ENCODE measurements around the gene SLC7A1. TPM values are rescaled to one million over a fixed set of nuclear protein-coding genes. Genes with fewer than 3 reads are reported as not detected.
A peak's percentile ranks its signal among the peaks of the same experiment; 100 is the strongest.

SLC7A1 gene
- total RNA-seq, 3 donors from 2014 or later, result 23.8 to 36.0 (median 28.0) TPM

DNA sequence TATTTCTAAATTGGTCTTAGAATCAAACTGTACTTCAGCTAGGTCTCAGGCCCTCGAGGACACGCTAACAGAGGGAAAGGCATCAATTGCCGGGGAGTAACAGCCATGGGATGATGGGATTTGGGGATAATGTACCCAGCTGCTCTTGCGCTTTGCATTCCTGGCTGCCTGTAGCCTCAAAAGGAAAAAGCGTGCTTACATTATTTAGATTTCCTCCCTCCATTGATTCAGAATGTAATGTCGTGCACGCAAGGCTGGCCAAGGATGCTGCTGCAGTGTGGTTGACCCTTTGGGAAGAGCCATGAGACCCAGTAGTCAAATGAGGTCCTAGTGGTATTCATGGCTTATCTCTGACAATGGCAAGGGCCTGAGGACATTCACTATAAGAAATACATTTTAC lies 95.1 kb downstream of the SLC7A1 start:
- no peak for ATAC-seq
- no peak for DNase-seq
- TF ChIP-seq, protein P1, sequence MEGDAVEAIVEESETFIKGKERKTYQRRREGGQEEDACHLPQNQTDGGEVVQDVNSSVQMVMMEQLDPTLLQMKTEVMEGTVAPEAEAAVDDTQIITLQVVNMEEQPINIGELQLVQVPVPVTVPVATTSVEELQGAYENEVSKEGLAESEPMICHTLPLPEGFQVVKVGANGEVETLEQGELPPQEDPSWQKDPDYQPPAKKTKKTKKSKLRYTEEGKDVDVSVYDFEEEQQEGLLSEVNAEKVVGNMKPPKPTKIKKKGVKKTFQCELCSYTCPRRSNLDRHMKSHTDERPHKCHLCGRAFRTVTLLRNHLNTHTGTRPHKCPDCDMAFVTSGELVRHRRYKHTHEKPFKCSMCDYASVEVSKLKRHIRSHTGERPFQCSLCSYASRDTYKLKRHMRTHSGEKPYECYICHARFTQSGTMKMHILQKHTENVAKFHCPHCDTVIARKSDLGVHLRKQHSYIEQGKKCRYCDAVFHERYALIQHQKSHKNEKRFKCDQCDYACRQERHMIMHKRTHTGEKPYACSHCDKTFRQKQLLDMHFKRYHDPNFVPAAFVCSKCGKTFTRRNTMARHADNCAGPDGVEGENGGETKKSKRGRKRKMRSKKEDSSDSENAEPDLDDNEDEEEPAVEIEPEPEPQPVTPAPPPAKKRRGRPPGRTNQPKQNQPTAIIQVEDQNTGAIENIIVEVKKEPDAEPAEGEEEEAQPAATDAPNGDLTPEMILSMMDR (IDR thresholded peaks at IDR 0.05), result no peak
- no peaks in the 10 kb centered on the region for H3K36me3 ChIP-seq (ENCODE audit: low read depth)
- H3K4me3 ChIP-seq, result no peak overlapping the region
- no peaks in the 10 kb centered on the region for H3K9me3 ChIP-seq
- intact Hi-C loops (cut with DNase I, micrococcal nuclease), result loop anchor here in 1 of 2 donors (10.0 kb wide), 1 partner anchor 214 kb away; no protein-coding TSS in a partner anchor
- no peaks in the 10 kb centered on the region for H3K4me1 ChIP-seq (ENCODE audit: low read depth)

DNA sequence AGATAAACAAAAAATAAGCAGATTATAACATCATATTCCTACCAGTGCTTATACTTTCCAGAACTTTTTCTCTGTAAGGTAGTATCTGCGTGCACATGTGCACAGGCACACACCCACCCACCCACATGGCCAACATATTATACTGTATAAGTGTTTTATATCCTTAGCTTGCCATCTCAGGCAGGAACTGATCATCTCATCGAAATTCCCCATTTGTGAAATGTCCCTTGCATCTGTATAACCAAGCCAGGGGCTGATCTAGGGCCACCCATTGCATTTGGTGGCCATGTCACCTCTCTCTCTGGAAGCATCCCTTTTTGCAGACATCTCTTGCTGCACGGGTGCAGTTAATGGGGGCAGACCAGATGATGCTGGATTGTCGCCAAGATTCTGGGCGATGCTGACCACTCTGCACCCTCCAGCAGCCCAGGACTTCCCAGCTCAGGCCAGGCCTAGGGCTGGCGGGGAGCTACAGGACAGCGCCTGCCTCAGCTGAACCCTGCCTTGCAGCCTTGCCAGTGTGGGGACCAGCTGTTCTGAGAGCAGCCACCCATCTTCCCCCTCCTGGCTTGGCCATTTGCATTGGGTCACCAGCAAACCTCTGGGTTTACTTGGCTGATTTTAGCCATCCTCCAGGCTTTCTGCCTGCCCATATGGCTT lies 95.9 kb downstream of the SLC7A1 start:
- intact Hi-C loops (cut with DNase I, micrococcal nuclease), result loop anchor here in 1 of 2 donors (10.0 kb wide), 1 partner anchor 215 kb away; no protein-coding TSS in a partner anchor
- no peak for ATAC-seq

DNA sequence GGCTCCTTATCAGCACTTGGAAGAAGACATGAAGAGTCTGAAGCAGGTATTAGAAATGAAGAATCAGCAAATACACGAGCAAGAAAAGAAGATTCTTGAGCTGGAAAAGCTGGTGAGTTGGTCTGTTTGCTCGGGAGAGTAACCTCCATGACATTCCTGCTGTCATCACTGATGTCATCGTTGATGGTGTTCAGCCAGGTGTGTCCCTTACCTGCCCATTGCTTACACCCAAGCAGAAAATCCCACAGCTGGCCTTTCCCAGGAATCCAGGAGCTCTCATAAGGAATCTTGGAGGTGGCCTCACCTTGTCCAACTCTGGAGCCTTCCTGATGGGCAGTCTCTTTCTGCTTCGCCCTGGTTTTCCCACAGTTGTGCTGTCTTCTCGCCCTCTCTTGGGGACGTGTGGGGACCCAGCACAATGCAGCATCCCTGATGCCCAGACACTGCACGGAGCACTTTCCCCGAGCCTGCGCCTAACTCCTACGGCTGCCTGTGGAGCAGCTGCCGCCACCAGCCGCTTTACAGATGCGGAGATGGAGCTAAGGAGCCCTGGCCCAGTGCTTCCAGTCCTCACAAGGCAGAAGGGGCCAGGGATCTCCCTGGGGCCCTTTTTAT lies 97.0 kb downstream of the SLC7A1 start:
- intact Hi-C loops (cut with DNase I, micrococcal nuclease), result no loop called here
- TF ChIP-seq, protein P1 (IDR thresholded peaks at IDR 0.05), result no peak
- DNase-seq (no peak), ATAC-seq (no peak)
- Histone ChIP-seq H3K36me3 (ENCODE audit: low read depth) (no peaks in the 10 kb centered on the region), H3K9me3 (no peaks in the 10 kb centered on the region), H3K4me1 (ENCODE audit: low read depth) (no peaks in the 10 kb centered on the region), H3K4me3 (no peak overlapping the region)

More for the DNA sequence above, 95.9 kb downstream of the SLC7A1 start:
- H3K9me3 ChIP-seq, result no peaks in the 10 kb centered on the region
- TF ChIP-seq, protein P1 (IDR thresholded peaks at IDR 0.05), result no peak
- no peak for DNase-seq
- H3K4me1 ChIP-seq (ENCODE audit: low read depth), result no peaks in the 10 kb centered on the region
- no peak overlapping the region for H3K4me3 ChIP-seq
- no peaks in the 10 kb centered on the region for H3K36me3 ChIP-seq (ENCODE audit: low read depth)

DNA sequence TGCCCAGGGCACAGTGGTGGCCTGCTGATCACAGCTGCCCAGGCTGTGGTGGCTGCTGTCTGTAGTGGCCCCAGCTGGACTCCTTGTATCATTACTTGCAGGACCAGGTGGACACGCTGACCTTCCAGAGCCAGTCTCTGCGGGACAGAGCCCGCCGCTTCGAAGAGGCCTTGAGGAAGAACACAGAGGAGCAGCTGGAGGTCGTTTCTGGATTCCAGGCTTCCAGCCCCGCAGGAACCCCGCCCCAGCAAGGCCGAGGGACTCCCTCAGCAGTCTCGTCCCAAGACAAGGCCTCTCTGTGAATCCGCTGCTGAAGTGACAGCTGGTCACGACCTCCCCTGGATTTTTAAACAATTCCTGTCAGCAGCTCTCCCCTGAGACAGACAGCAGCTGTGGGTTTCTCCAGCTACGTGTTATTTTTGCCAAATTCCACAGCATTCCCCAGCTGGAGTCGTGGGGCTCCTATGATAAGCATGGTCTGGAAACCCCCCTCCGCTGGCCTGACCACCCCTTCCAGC lies 98.3 kb downstream of the SLC7A1 start:
- H3K36me3 ChIP-seq (ENCODE audit: low read depth), result no peaks in the 10 kb centered on the region
- H3K4me3 ChIP-seq, result no peak overlapping the region
- DNase-seq (peak in 1 of 3 donors; percentile 26), ATAC-seq (peak; percentile 31)
- intact Hi-C loops (cut with DNase I, micrococcal nuclease), result no loop called here
- no peaks in the 10 kb centered on the region for H3K4me1 ChIP-seq (ENCODE audit: low read depth)
- TF ChIP-seq, protein P1 (IDR thresholded peaks at IDR 0.05), result no peak
- no peaks in the 10 kb centered on the region for H3K9me3 ChIP-seq

DNA sequence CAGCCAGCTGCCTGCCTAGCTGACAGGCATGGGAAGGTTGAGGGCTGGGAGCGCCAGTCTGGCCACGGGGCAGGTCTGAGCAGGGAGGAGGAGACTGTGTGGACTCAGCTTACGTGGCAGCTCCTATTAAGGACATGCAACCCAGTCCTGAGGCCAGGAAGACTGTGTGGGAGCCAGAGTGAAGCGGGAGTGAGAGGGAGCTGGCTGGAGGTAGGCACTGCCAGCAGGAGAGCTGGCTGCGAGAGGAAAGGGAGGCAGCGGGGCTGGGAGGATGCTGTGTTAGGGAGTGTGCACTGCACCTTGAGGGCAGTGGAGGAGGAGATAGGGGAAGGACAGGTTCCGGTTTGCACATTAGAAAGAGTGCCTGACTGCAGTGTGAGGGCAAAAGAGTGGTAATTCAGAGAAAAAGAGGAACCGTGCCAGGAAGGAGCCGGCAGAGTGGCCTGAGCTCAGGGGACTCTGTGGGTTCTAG lies 99.2 kb downstream of the SLC7A1 start:
- peak; percentile 60 for ATAC-seq
- TF ChIP-seq, protein P1 (IDR thresholded peaks at IDR 0.05), result no peak
- no peak overlapping the region for H3K4me3 ChIP-seq

More for the DNA sequence above, 99.2 kb downstream of the SLC7A1 start:
- intact Hi-C loops (cut with DNase I, micrococcal nuclease), result no loop called here
- Histone ChIP-seq H3K36me3 (ENCODE audit: low read depth) (no peaks in the 10 kb centered on the region), H3K9me3 (no peaks in the 10 kb centered on the region), H3K4me1 (ENCODE audit: low read depth) (no peaks in the 10 kb centered on the region)
- no peak for DNase-seq
